GM12801 (cell line): ENCODE results near the gene MIA2.

Experiments
- TF ChIP-seq, protein P1 (sequence below): IDR thresholded peaks from one replicate; pipeline ENCODE4 v1.5.1; 2011; ENCODE audit warnings: control low read depth; ENCODE audit not compliant: insufficient read length; ENCODE audit errors: extremely low read depth

Gene MIA2, protein sequence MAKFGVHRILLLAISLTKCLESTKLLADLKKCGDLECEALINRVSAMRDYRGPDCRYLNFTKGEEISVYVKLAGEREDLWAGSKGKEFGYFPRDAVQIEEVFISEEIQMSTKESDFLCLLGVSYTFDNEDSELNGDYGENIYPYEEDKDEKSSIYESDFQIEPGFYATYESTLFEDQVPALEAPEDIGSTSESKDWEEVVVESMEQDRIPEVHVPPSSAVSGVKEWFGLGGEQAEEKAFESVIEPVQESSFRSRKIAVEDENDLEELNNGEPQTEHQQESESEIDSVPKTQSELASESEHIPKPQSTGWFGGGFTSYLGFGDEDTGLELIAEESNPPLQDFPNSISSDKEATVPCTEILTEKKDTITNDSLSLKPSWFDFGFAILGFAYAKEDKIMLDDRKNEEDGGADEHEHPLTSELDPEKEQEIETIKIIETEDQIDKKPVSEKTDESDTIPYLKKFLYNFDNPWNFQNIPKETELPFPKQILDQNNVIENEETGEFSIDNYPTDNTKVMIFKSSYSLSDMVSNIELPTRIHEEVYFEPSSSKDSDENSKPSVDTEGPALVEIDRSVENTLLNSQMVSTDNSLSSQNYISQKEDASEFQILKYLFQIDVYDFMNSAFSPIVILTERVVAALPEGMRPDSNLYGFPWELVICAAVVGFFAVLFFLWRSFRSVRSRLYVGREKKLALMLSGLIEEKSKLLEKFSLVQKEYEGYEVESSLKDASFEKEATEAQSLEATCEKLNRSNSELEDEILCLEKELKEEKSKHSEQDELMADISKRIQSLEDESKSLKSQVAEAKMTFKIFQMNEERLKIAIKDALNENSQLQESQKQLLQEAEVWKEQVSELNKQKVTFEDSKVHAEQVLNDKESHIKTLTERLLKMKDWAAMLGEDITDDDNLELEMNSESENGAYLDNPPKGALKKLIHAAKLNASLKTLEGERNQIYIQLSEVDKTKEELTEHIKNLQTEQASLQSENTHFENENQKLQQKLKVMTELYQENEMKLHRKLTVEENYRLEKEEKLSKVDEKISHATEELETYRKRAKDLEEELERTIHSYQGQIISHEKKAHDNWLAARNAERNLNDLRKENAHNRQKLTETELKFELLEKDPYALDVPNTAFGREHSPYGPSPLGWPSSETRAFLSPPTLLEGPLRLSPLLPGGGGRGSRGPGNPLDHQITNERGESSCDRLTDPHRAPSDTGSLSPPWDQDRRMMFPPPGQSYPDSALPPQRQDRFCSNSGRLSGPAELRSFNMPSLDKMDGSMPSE (N-terminal part only)

GRCh38 chr14:39233680-39234326 lies at the start of gene MIA2:
TSS of gene MIA2 (plus strand) at chr14:39233915. CDS start at chr14:39234115, 200 bp downstream.
- TF ChIP-seq, protein P1, sequence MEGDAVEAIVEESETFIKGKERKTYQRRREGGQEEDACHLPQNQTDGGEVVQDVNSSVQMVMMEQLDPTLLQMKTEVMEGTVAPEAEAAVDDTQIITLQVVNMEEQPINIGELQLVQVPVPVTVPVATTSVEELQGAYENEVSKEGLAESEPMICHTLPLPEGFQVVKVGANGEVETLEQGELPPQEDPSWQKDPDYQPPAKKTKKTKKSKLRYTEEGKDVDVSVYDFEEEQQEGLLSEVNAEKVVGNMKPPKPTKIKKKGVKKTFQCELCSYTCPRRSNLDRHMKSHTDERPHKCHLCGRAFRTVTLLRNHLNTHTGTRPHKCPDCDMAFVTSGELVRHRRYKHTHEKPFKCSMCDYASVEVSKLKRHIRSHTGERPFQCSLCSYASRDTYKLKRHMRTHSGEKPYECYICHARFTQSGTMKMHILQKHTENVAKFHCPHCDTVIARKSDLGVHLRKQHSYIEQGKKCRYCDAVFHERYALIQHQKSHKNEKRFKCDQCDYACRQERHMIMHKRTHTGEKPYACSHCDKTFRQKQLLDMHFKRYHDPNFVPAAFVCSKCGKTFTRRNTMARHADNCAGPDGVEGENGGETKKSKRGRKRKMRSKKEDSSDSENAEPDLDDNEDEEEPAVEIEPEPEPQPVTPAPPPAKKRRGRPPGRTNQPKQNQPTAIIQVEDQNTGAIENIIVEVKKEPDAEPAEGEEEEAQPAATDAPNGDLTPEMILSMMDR: no peak

- TF ChIP-seq, protein P1: no peak
These were observed 49.0 kb upstream of the MIA2 start for GRCh38 chr14:39184628-39185255.

GRCh38 chr14:39185256-39186049 lies 48.3 kb upstream of the MIA2 start:
- TF ChIP-seq, protein P1: no peak

- TF ChIP-seq, protein P1: no peak
These were observed 46.7 kb upstream of the MIA2 start for GRCh38 chr14:39186941-39187525.

- TF ChIP-seq, protein P1: no peak
These were observed 29.8 kb upstream of the MIA2 start for GRCh38 chr14:39203659-39204606.
